Measurements from ENCODE around the gene FNIP2. TPM values are rescaled to one million over a fixed set of nuclear protein-coding genes. Genes with fewer than 3 reads are reported as not detected.

Gene FNIP2
- total RNA-seq, 1 experiment from 2014 or later = 16.1 TPM

DNA sequence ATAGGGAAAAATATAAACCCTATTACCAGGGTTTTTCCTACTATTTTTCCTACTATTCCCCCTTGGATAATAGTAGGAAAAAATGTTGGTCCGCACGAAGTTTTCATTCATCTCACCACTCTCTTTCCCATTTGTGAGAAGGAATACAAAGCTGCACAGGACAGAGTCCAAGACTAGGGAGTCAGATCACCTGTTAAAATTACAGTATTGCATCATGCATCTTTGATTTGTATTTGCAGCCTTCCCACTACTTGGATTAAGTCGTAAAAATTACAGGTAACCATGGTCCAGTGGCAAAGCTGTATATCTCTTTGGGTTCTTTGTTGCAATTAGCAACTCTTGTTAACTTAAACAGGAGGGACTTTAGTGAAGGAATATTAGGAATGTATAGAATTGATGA is 121.5 kb downstream of the FNIP2 start:
- no peak for TF ChIP-seq EZH2 (IDR thresholded peaks at IDR 0.05; ENCODE audit: borderline replicate concordance, low read depth, low read length, poor library complexity, severe bottlenecking)
- TF ChIP-seq, protein P1, sequence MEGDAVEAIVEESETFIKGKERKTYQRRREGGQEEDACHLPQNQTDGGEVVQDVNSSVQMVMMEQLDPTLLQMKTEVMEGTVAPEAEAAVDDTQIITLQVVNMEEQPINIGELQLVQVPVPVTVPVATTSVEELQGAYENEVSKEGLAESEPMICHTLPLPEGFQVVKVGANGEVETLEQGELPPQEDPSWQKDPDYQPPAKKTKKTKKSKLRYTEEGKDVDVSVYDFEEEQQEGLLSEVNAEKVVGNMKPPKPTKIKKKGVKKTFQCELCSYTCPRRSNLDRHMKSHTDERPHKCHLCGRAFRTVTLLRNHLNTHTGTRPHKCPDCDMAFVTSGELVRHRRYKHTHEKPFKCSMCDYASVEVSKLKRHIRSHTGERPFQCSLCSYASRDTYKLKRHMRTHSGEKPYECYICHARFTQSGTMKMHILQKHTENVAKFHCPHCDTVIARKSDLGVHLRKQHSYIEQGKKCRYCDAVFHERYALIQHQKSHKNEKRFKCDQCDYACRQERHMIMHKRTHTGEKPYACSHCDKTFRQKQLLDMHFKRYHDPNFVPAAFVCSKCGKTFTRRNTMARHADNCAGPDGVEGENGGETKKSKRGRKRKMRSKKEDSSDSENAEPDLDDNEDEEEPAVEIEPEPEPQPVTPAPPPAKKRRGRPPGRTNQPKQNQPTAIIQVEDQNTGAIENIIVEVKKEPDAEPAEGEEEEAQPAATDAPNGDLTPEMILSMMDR (conservative IDR thresholded peaks at IDR 0.05; ENCODE audit: low read depth, low read length) = no peak
- intact Hi-C loops (cut with micrococcal nuclease; ENCODE audit: unreplicated experiment) = no loop called here
- DNase-seq (ENCODE audit: low spot score) = no peak
- H3K4me3 ChIP-seq (ENCODE audit: low read depth, low read length, poor library complexity, severe bottlenecking) = no peak overlapping the region
- no TSS peak for BruUV-seq (replicated peaks)
- ChIA-PET POLR2A (ENCODE audit: low non-redundant PET) (no interaction called here), CTCF (no interaction called here)
- no peaks in the 10 kb centered on the region for H3K36me3 ChIP-seq (ENCODE audit: insufficient read depth, low read length, poor library complexity, severe bottlenecking)
- H3K9me3 ChIP-seq (ENCODE audit: low read depth, low read length, poor library complexity, severe bottlenecking) = no peaks in the 10 kb centered on the region
- H3K27ac ChIP-seq (ENCODE audit: low read depth, low read length, poor library complexity, severe bottlenecking) = no peak overlapping the region
- no peaks in the 10 kb centered on the region for H3K27me3 ChIP-seq (replicated peaks; ENCODE audit: insufficient read depth, low read depth, low read length, poor library complexity)
- H3K4me1 ChIP-seq (ENCODE audit: insufficient read depth, low read length, poor library complexity, severe bottlenecking) = no peaks in the 10 kb centered on the region

DNA sequence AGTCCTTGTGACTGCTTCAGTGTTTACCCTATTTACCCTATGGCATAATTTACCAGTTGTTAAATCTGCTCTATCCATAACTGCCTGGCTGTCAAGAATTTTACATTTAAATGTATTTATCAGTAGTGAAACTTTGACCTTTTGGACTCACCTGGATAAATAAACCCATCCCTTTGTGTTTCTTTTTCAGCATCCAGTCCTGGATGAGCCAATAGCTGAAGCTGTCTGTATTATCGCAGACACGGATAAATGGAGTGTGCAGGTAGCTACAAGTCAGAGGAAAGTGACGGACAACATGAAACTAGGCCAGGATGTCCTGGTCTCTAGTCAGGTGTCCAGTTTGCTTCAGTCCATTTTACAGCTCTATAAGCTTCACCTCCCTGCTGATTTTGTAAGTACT is 122.4 kb downstream of the FNIP2 start:
- ChIA-PET POLR2A (ENCODE audit: low non-redundant PET) (interaction anchor here (0.6 kb wide), 1 partner anchor 169 kb away, joined by 4 read pairs; no protein-coding TSS in a partner anchor), CTCF (no interaction called here)
- Histone ChIP-seq H3K9me3 (ENCODE audit: low read depth, low read length, poor library complexity, severe bottlenecking) (no peaks in the 10 kb centered on the region), H3K27ac (ENCODE audit: low read depth, low read length, poor library complexity, severe bottlenecking) (no peak overlapping the region), H3K4me3 (ENCODE audit: low read depth, low read length, poor library complexity, severe bottlenecking) (no peak overlapping the region), H3K27me3 (replicated peaks; ENCODE audit: insufficient read depth, low read depth, low read length, poor library complexity) (no peaks in the 10 kb centered on the region), H3K4me1 (ENCODE audit: insufficient read depth, low read length, poor library complexity, severe bottlenecking) (peaks cover 4% of the 10 kb centered on the region), H3K36me3 (ENCODE audit: insufficient read depth, low read length, poor library complexity, severe bottlenecking) (no peaks in the 10 kb centered on the region)
- no TSS peak for BruUV-seq (replicated peaks)
- DNase-seq (ENCODE audit: low spot score) = no peak
- intact Hi-C loops (cut with micrococcal nuclease; ENCODE audit: unreplicated experiment) = no loop called here
- TF ChIP-seq EZH2 (IDR thresholded peaks at IDR 0.05; ENCODE audit: borderline replicate concordance, low read depth, low read length, poor library complexity, severe bottlenecking) = no peak
- TF ChIP-seq, protein P1 (conservative IDR thresholded peaks at IDR 0.05; ENCODE audit: low read depth, low read length) = no peak

DNA sequence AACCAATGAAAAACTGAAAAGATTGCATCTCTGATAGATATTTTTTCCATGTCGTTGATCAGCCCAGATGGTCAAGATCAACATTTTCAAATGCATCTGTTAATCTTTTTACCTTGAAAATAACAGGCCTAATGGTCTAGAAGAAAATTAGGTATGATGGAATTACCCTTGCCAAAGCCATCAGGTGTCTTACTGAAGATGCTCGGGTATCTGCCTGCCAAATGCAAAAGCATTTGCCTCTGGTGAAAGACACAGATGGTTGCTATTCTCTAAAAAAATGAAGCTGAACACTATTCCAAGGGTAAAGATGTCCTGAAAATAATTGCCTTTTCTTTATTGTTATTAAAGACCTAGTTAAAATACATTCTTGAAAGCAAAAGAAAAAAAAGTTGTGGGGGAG is 126.0 kb downstream of the FNIP2 start:
- Histone ChIP-seq H3K4me1 (ENCODE audit: insufficient read depth, low read length, poor library complexity, severe bottlenecking) (peaks cover 9% of the 10 kb centered on the region), H3K4me3 (ENCODE audit: low read depth, low read length, poor library complexity, severe bottlenecking) (no peak overlapping the region), H3K27ac (ENCODE audit: low read depth, low read length, poor library complexity, severe bottlenecking) (no peak overlapping the region), H3K27me3 (replicated peaks; ENCODE audit: insufficient read depth, low read depth, low read length, poor library complexity) (no peaks in the 10 kb centered on the region), H3K36me3 (ENCODE audit: insufficient read depth, low read length, poor library complexity, severe bottlenecking) (no peaks in the 10 kb centered on the region), H3K9me3 (ENCODE audit: low read depth, low read length, poor library complexity, severe bottlenecking) (no peaks in the 10 kb centered on the region)
- ChIA-PET POLR2A (ENCODE audit: low non-redundant PET) (no interaction called here), CTCF (no interaction called here)
- DNase-seq (ENCODE audit: low spot score) = no peak
- intact Hi-C loops (cut with micrococcal nuclease; ENCODE audit: unreplicated experiment) = no loop called here
- no TSS peak for BruUV-seq (replicated peaks)
- no peak for TF ChIP-seq EZH2 (IDR thresholded peaks at IDR 0.05; ENCODE audit: borderline replicate concordance, low read depth, low read length, poor library complexity, severe bottlenecking)
- TF ChIP-seq, protein P1 (conservative IDR thresholded peaks at IDR 0.05; ENCODE audit: low read depth, low read length) = no peak

Measured in A673 (cell line).